GM18867 (cell line): ENCODE results near the gene SLC1A2.

ENCODE experiments used
- ATAC-seq: cut with Tn5 transposase; IDR thresholded peaks from one replicate; pipeline ENCODE4 v1.9.1; 2021; ENCODE audit warnings: mild to moderate bottlenecking, moderate library complexity; ENCODE audit not compliant: unreplicated experiment

The SLC1A2 gene

DNA sequence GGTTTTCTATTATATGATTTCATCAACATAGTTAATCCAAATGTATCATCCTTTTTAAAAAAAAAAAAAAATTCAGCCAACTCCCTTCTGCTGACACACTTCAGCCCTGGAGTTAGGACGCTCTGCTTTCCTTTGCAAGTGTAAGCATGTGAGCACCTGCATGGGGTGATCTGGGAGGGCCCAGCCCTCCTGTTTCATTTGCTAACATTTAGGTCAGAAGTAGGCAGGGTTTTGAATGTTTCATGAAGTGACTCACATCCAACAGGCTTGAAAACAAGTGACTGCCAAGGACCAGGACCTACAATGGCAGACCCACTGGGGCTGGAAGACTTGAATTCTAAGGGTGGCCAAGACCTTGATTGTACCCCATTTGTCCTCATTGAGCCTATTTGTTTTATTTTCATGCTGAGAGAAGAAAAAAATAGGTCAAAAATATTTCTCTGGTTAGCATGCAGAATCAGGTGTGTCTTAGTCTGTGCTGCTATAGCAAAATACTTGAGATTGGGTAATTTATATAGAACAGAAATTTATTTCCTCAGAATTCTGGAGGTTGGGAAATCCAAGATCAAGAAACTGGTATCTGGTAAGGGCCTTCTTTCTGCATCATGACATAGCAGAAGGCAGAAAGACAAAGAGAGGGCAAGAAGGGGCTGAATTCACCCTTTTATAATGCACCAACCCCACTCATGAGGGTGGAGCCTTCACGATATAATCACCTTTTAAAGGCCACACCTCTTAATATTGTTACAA lies 142.8 kb downstream of the SLC1A2 start:
- ATAC-seq, result no peak

DNA sequence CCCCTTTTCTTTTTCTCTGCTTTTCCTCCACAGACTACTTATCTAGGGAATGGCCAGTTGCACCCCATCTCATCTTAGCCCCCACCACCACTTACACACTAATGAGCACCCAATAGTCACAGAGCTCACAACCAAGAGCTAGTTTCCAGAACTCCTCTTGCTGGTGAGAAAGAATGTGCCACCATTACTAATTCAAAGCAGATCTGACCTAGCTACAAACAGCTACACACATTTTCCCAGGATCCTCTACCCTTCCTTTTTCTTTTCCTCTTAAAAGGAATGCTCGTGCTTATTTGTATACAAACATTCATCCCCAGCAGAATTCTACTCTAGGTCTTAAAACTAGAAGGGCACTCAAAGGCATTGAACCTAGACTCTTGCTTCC lies 143.6 kb downstream of the SLC1A2 start:
- ATAC-seq, result no peak

DNA sequence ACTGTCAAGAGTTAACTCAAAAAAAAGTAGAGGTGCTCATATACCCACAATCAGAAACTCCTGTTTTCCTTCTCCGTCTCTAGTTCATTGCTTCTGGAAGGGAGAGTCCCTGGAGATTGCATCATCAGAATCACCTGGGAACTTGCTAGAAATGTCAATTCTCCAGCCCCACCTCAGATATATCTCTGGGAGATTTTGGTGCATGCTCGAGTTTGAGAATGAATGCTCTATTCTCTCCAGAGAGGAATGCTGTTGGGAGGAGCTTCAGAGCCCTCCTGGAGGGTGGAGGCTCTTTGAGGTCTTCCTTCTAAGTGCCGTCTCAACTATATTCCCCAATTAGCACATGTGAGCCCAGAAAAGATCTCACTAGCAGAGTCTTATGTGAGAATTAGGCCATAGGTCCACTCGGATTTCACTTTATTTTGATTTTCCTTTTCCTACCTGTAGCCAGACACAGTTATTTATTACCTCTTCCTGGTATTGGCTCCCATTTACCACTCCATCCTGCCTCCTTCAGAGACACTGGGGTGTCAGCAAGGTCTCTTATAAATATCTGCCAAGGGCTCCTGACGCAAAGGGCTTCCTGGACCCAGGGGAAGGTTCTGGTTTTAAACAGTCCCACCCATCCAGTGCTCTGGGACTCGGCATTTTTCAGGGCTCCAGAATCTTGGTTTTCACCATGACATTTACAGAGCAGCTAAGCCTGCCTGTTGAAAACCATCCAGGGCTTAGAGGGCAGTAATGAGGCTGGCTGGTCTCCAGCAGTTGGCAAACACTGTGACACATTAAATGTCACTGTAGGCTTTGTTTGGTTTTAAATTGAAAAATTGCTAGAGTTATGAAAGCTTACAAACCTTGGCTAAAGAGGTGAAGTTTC lies 144.2 kb downstream of the SLC1A2 start:
- ATAC-seq, result no peak

DNA sequence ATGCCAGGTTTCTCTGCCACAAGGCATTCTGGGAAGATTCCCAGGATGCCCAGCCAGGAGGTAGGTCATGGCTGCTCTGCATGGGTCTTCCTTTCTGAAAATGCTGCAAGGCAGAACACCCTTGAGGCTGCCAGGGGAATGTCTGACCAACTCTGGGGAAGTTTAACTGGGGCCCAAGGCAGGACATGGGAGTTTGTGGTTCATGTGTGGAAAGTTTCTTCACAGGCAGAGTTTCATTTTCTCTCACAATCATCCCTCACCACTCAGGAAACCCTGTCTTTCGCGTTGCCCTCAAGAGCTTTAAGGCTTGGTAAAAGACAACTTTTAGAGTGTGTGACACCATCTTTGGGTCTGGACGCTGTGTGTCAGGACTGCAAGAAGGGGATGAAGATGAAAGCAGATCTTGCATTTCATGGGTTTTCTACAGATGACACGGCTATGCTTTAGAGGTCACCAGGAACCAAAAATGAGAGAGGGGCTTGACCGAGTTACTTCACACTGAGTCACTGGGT lies 146.9 kb downstream of the SLC1A2 start:
- ATAC-seq, result peak; percentile 91

DNA sequence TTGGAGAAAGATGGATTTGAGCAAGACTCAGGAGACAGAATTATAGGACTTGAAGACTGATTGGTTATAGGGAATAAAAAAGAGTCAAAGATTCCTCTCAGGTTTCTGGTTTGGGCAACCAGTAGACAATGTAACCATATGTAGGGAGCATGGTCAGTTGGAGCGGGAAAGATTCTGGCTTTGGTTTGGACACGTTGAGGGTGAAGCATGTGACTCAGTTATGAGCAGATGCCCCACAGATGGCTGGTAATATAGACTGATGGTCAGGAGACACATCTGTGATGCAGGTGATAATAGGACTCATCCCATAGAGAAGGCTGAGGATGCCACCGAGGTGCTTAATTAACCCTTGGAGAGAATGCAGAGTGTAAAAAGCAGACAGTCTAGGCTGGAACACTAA lies 148.3 kb downstream of the SLC1A2 start:
- no peak for ATAC-seq

DNA sequence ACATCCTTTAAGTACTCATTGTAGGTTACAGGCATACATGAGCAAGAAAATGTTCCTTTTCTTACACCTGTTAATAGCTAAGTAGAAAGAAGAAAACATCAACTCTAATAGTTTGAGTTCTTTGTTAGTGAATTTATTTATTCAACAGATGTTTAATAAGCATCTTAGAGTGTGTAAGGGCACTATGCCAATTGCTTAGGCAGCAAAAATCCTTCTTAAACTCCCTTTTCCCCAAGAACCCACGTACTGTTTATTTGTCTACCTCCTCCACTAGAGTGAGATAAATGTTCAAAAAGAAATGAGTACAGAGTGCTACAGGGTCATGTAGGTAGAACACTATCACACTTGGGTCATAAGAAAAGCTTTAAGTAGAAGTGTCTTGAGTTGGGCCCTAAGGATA lies 149.0 kb downstream of the SLC1A2 start:
- no peak for ATAC-seq

DNA sequence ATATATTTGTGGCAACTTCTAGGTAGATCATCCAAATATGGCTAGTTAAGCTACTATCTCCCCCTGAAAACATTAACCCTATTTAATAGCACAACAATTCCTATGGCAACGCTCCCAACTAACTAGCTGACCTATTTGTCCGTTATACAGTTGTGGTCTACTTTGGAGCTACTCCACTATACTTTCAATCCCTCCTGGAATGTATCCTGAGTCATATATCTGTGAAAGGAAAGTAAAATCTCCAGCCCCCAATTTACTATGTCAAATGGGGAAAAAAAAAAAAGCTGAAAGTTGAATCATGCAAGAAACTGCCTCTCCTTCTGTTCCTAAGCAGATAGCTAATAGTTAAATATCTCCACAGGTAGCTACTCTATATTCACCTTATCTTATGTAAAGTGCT lies 151.9 kb downstream of the SLC1A2 start:
- no peak for ATAC-seq

DNA sequence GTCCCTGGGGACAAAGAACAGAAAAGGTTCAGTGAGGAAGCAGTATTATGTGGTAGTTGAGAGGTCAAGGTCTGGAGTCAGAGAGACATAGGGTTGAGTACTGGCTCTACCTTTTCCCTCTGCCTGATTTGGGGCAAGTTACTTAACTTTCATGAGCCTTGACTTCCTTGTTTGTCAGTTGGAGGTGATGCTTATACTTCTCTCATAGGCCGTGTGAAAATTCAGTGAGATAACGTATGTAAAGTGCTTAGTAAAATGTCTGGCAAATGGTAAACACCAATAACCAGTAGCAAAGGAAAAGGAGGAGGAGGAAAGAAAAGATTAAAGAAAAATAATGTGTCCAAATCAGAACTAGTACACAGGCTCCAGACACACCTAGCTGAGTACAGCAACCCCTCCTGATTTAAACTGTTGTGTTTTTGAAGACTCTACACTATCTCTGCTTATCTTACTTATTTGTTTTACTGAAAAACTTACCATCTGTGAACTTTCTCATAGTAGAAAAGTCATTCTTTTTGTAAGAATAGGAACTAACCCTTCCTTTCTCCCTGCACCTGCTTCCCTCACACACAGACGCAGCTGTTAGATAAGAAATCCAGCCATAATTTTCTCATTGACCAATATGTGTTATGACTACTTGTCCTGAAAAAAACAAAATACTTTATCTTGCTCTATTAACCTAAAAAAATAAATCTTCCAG lies 153.5 kb downstream of the SLC1A2 start:
- no peak for ATAC-seq

DNA sequence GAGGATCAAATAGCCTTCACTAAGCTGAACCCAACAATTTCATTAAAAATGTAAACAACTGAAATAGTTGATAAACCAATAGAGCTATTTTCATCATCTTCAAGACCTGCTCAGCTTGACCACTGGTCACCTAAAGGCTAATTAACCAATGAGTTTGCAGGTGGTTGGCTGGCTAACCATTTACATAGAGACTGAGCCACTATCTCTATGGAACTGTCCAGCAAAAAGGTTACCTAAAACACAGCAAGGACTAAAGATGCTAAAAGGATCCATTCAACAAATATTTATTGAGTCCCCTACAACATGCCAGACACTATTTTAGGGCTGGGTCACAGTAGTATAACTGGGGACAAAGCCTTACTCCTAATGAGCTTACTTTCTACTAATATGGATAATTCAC lies 156.6 kb downstream of the SLC1A2 start:
- ATAC-seq, result no peak

DNA sequence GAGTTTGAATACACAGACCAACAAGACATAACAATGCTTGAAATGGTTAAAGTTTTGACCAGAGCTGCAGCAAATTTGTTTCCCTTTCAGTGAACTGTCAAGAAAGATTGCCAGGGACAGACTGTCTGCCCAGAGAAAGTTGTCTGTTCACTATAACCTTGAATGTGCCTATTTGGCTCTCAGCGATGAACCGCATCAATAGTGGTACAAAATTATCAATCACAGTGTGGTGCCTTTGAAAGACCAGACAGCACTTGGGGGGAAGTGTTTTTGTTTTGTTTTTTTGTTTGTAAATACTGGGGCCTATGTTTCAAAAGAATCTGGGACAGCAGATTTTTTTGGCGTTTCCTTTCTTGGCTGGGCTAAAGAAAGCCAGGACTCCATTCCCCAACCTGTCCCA lies 157.3 kb downstream of the SLC1A2 start:
- no peak for ATAC-seq

DNA sequence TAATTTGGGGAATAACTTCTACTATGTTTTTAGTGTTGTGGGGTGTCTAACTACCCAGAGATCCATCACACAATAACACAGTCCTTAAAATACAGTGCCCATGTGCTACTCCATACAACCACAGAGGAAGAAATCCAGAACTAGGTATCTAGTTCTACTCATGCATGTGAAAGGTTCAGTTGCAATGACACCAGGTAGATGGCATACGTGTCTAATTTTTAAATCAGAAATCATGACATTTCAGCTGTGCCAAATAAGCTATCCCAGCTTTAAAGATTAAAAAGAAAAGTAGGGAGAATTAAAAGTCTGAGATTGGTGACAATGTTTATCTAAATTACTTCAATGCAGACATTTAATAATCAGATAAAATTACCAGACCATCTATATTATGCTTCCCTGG lies 158.2 kb downstream of the SLC1A2 start:
- no peak for ATAC-seq

DNA sequence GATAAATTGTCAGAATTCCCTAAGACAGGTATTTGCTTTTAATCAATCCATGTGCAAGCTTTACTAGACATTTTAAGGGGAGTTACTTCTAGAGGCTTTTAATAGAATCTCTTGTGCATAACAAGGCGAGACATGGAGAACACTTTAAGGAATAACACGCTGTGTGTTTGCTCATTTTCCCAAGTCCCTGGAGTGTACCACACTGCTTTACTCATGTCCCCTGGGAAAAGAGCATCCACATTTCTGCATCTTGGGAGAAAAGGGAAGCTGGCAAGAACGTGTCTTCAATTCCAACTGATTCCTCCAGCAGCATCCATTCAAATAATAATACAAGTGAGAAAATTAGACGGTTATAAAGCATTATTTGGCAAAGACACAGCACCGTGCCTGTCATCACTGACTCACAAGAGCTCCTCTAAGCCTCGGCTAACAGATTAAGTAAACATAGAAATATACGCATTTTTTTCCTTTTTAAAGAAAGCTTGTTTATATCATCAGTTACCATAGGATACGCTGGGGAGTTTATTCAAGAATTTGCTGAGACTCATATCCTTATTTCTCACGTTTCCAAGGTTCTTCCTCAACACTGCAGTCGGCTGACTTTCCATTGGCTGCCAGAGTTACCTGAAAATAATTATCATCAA lies 158.9 kb downstream of the SLC1A2 start:
- no peak for ATAC-seq

DNA sequence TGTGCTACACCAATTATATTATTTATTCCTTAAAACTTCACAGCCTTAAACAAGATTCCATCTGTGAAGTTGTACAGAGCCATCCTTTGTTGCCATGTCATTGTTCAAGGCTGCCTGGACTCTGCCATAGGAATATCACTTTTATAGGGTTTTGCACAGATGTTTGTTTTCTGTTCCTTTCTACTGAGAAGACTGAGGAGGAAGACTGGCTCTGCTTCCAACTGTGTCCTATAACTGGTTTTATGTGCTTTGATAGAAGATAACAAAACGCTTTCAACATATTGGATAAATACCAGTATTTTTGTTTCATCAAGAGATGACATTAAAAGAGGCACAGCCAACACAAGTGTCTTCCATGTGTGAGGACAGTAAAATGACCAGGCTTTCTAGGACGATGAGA lies 159.8 kb downstream of the SLC1A2 start:
- ATAC-seq, result no peak

DNA sequence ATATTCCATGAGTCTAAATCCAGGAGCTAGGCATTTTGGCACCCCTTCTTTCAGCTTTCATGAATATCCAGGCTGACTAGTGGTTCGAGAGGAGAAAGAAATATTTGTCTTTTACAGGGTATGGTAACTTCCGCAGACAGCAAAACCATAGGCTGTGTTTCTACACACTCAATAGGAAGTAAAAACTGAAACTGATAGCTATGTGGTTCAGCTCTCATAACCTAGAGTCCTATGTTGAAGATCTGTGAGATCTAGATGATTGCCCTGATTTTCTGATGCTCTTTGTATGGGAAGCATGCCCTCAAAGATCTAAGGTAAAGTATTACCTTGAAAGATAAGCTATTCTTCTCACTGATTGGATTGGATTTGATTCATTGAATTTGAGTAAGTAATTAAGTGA lies 162.1 kb downstream of the SLC1A2 start:
- peak; percentile 100 for ATAC-seq

DNA sequence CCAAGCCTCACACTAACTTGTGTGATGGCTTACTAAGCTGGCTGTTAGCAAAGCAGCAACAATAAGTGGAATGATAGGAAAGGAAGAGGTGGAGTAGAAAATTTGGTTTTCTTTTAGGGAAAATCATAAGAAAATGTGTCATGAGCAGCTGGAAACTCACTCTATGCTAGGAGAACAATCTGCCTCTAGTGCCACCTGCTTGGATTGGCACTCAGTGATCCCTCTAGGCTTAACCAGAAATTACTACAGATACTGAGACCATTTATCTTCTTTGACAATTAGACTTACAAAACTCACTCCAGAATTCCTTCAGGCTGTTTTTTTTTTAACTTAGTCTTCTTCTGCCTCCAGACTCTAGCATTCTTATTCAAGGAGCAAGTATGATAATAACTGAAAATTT lies 163.1 kb downstream of the SLC1A2 start:
- no peak for ATAC-seq

DNA sequence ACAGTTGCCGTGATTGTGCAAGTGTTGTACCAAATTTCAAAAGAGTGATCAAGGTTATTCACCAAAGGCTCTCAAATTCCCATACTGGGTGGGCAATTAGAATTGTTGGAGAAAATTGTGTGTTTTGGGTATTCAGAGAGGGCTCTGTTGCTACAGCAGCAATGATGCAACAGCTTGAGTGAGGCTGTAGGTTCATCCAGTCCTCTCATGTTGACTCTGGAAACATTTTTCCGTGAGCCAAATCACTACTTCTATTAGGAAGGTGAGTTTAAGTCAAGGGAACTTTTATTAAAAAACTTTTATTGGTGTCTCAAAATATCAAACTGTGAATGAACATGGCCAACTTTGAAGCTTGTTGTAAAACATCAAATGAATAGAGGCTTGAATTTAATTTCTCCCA lies 163.8 kb downstream of the SLC1A2 start:
- ATAC-seq, result no peak

DNA sequence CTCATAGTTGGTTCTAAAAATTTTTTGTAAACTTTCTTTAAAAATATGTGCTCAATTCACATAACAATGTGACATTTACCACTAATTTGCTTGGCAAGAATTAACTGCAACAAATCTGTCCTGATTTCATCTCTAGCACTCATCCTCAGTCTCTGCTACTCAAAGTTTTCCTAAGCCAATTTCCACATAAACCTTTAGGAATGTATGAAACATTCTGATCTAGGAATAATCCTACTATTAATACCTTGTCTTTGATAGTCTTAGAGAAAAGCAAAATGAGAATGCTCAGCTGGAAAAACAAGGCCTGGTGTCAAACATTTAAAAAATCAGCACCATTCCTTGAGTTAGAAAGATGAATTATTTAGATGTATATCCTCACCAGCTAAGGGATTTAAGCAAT lies 166.1 kb downstream of the SLC1A2 start:
- ATAC-seq, result no peak

DNA sequence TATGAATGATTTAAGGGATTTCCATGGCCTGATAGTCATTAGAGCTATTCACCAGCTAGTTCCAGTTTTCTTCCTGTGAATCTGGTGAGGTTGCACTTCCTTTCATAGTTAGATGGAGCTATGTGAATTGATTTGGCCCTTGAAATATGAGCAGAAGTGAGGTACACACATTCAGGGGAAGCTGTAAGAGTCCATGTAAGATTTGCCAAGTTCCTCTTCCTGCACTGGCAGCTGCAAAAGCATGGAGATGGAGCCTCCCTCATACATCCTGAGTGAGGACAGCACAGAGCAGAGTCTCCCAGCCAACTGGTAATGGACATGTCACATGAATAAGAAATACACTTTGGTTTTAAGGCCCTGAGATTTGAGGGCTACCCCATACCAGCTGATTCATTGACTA lies 168.7 kb downstream of the SLC1A2 start:
- no peak for ATAC-seq

DNA sequence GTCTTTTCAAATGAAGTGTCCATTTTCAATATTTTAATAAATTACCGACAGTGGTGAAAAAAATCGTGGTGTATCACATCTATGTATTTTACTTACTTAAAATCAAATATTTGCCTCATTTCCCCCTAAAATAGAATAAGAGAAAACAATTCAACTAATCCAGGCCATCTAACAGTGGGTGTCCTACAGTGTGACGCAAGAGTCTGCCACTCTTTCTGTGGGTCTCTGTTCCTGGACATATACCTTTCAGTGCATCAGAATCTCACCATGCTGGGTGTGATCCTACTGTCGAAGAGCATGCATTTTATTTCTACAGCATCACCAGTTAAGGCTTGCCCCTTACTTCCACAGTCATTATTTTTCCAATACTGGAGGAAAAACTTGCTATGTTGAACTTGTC lies 169.2 kb downstream of the SLC1A2 start:
- ATAC-seq, result no peak

DNA sequence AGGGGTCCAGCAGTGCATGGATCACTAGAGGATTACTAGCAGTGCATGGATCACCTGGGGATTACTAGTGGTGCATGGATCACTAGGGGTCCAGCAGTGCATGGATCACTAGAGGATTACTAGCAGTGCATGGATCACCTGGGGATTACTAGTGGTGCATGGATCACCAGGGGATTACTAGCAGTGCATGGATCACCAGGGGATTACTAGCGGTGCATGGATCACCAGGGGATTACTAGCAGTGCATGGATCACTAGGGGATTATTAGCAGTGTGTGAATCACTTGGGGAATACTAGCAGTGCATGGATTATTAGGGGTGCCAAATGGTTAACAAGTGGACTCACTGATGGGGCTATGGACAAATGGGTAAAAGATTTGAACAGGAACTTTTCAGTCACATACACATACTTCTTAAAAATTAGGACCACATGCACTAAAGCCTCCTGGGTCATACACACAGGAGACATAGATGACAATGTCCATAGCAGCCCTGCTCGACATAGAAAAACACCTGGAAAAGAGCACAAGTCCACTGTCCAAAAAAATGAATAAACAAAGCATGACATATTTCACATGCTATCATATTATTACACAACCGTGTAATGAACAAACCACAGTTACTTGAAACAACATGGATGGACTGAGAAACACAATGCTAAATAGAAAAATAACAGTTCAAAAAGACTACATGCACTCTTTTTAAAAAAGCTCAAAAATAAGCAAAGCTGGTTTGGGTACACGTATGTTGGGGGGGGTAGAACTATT lies 170.6 kb downstream of the SLC1A2 start:
- no peak for ATAC-seq
